ENCODE measurements around the gene CRTC3. TPM values are rescaled to one million over a fixed set of nuclear protein-coding genes. Genes with fewer than 3 reads are reported as not detected.

CRTC3 gene
- total and polyA plus RNA-seq, 2 of the 13 experiments (the other 11 are each of a cell fraction or from before 2014, with no cell fraction given) = 8.4 to 11.8 TPM

GRCh38 chr15:90629217-90629616 lies 99.5 kb downstream of the CRTC3 start:
- WGBS (ENCODE audit: low lambda C conversion rate) = 96% methylated on average over 12 of the region's 12 CpGs
- CTCF ChIA-PET (ENCODE audit: low intra/inter-chr PET ratio, low total read pairs) = no interaction called here
- BruUV-seq (replicated peaks) = no TSS peak
- POLR2A ChIA-PET = no interaction called here
- no peak overlapping the region for H3K9ac ChIP-seq (ENCODE audit: insufficient read depth, low read depth, low read length)
- H3K27ac ChIP-seq (ENCODE audit: extremely low read length, insufficient read depth, low read length) = no peak overlapping the region
- no peaks in the 10 kb centered on the region for H3K9me3 ChIP-seq (ENCODE audit: low read length)
- no peaks in the 10 kb centered on the region for H3K79me2 ChIP-seq (ENCODE audit: insufficient read depth, low read length)
- no peak overlapping the region for H3K4me3 ChIP-seq (replicated peaks in 1 of 3; ENCODE audit: insufficient read depth in 1 of 3, low read depth in 2 of 3, low read length in 3 of 3)
- no peaks in the 10 kb centered on the region for H4K20me1 ChIP-seq (ENCODE audit: insufficient read depth, low read length)
- no peaks in the 10 kb centered on the region for H3K27me3 ChIP-seq (ENCODE audit: control insufficient read depth in 1 of 2, insufficient read depth in 2 of 2, low read length in 2 of 2)
- in situ Hi-C loops (cut with HindIII; ENCODE audit: extremely low pct_ligation_motif_present, low pct_unique_long_range_greater_than_20kb) (no loop called here), intact Hi-C loops (cut with micrococcal nuclease; ENCODE audit: unreplicated experiment) (no loop called here)
- peaks cover 6 to 24% of the 10 kb centered on the region in 2 experiments for H3K36me3 ChIP-seq (replicated peaks in 1 of 2; ENCODE audit: control insufficient read depth in 1 of 2, insufficient read depth in 2 of 2, low read length in 2 of 2)
- H3K4me1 ChIP-seq (ENCODE audit: insufficient read depth, low read length) = no peaks in the 10 kb centered on the region
- H3K4me2 ChIP-seq (ENCODE audit: low read depth, low read length) = no peak overlapping the region
- no peak for ATAC-seq
- H2AFZ ChIP-seq (ENCODE audit: low read length) = no peak overlapping the region
- FAIRE-seq = no peak
- DNase-seq (ENCODE audit: low spot score) = no peak
- TF ChIP-seq FOXK1 (CRISPR knock-in tag; IDR thresholded peaks at IDR 0.05; ENCODE audit: borderline replicate concordance, low read depth) (no peak), ZSCAN30 (CRISPR knock-in tag; IDR thresholded peaks at IDR 0.05) (no peak), HNF1A (IDR thresholded peaks at IDR 0.05; ENCODE audit: low read depth) (no peak), HNF1A (CRISPR knock-in tag; IDR thresholded peaks at IDR 0.05; ENCODE audit: borderline replicate concordance) (no peak), KAT7 (CRISPR knock-in tag; IDR thresholded peaks at IDR 0.05; ENCODE audit: borderline replicate concordance) (no peak), ZNF3 (CRISPR knock-in tag; IDR thresholded peaks at IDR 0.05) (no peak), ZNF678 (CRISPR knock-in tag; IDR thresholded peaks at IDR 0.05) (no peak), ZNF768 (CRISPR knock-in tag; IDR thresholded peaks at IDR 0.05) (no peak), SMARCE1 (IDR thresholded peaks at IDR 0.05; ENCODE audit: borderline replicate concordance) (no peak), ZSCAN31 (CRISPR knock-in tag; IDR thresholded peaks at IDR 0.05; ENCODE audit: low read depth) (no peak), IKZF1 (IDR thresholded peaks at IDR 0.05) (no peak), IRX3 (CRISPR knock-in tag; IDR thresholded peaks at IDR 0.05; ENCODE audit: borderline replicate concordance, low read depth) (no peak), GABPA (IDR thresholded peaks at IDR 0.05; ENCODE audit: low read depth, low read length) (no peak), GABPA (CRISPR knock-in tag; IDR thresholded peaks at IDR 0.05; ENCODE audit: low read depth) (no peak), ZNF205 (CRISPR knock-in tag; IDR thresholded peaks at IDR 0.05) (no peak), THAP8 (CRISPR knock-in tag; IDR thresholded peaks at IDR 0.05; ENCODE audit: borderline replicate concordance) (no peak), SYNCRIP (IDR thresholded peaks at IDR 0.05; ENCODE audit: insufficient read depth, low read depth, low read length) (no peak), NFATC3 (CRISPR knock-in tag; IDR thresholded peaks at IDR 0.05) (no peak), SP2 (CRISPR knock-in tag; IDR thresholded peaks at IDR 0.05) (no peak)
- TF ChIP-seq, protein P1, sequence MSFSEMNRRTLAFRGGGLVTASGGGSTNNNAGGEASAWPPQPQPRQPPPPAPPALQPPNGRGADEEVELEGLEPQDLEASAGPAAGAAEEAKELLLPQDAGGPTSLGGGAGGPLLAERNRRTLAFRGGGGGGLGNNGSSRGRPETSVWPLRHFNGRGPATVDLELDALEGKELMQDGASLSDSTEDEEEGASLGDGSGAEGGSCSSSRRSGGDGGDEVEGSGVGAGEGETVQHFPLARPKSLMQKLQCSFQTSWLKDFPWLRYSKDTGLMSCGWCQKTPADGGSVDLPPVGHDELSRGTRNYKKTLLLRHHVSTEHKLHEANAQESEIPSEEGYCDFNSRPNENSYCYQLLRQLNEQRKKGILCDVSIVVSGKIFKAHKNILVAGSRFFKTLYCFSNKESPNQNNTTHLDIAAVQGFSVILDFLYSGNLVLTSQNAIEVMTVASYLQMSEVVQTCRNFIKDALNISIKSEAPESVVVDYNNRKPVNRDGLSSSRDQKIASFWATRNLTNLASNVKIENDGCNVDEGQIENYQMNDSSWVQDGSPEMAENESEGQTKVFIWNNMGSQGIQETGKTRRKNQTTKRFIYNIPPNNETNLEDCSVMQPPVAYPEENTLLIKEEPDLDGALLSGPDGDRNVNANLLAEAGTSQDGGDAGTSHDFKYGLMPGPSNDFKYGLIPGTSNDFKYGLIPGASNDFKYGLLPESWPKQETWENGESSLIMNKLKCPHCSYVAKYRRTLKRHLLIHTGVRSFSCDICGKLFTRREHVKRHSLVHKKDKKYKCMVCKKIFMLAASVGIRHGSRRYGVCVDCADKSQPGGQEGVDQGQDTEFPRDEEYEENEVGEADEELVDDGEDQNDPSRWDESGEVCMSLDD (CRISPR knock-in tag; IDR thresholded peaks at IDR 0.05; ENCODE audit: borderline replicate concordance) = no peak
